Caco-2 (cell line): ENCODE results near the gene P3H2. TPM values are rescaled to one million over a fixed set of nuclear protein-coding genes. Genes with fewer than 3 reads are reported as not detected.

Experiments
- BruUV-seq: library from RNA; stranded (reverse); fragments of 400-500 nt; replicated peaks from 2 replicates; lab custom pipeline; 2021; lab: Mats Ljungman, UMichigan
- CTCF ChIA-PET: fragments of 300-600 bp; sonication (Branson Sonifier 250); formaldehyde crosslinking; loops from one replicate; lab custom pipeline; 2022; ENCODE audit warnings: antibody characterized with exemption; lab: Charles Lee
- POLR2A ChIA-PET: fragments of 300-600 bp; sonication (Branson Sonifier 250); formaldehyde crosslinking; loops from one replicate; lab custom pipeline; 2022; ENCODE audit warnings: antibody characterized with exemption; lab: Charles Lee
- DNase-seq, 2 experiments: peaks; one replicate each; pipeline versions ENCODE4 v3.0.0 to v3.0.0-alpha.2; 2020 to 2022
- H3K27me3 ChIP-seq: replicated peaks from 2 replicates; pipeline ENCODE4 v1.6.0; 2011; ENCODE audit warnings: low read length; ENCODE audit not compliant: control insufficient read depth, insufficient read depth
- H3K36me3 ChIP-seq: 2 replicates; pipeline ENCODE4 v1.5.1; 2011; ENCODE audit warnings: low read length; ENCODE audit not compliant: control insufficient read depth, insufficient read depth
- H3K4me1 ChIP-seq: fragments of 250-450 bp; sonication (Bioruptor Pico); 2 replicates; pipeline ENCODE4 v1.5.1; 2020; ENCODE audit warnings: mild to moderate bottlenecking
- H3K4me3 ChIP-seq: 2 replicates; pipeline ENCODE4 v1.5.1; 2011; ENCODE audit warnings: low read depth, mild to moderate bottlenecking, control low read depth, low read length
- H3K9me3 ChIP-seq: fragments of 250-450 bp; sonication (Bioruptor Pico); 2 replicates; pipeline ENCODE4 v1.5.1; 2020; ENCODE audit warnings: mild to moderate bottlenecking, moderate library complexity
- H3K27ac Mint-ChIP-seq: one replicate; pipeline ENCODE4 v1.8.0; 2022; ENCODE audit warnings: mixed read lengths; ENCODE audit not compliant: unreplicated experiment
- H3K27me3 Mint-ChIP-seq: one replicate; pipeline ENCODE4 v1.8.0; 2022; ENCODE audit warnings: mixed read lengths; ENCODE audit not compliant: insufficient read depth, unreplicated experiment
- H3K36me3 Mint-ChIP-seq: one replicate; pipeline ENCODE4 v1.8.0; 2022; ENCODE audit warnings: mild to moderate bottlenecking, mixed read lengths; ENCODE audit not compliant: insufficient read depth, unreplicated experiment
- H3K4me1 Mint-ChIP-seq: one replicate; pipeline ENCODE4 v1.8.0; 2022; ENCODE audit warnings: low read depth, mixed read lengths; ENCODE audit not compliant: unreplicated experiment
- H3K4me3 Mint-ChIP-seq: one replicate; pipeline ENCODE4 v1.8.0; 2022; ENCODE audit warnings: mild to moderate bottlenecking, moderate library complexity, mixed read lengths; ENCODE audit not compliant: unreplicated experiment
- H3K9me3 Mint-ChIP-seq: one replicate; pipeline ENCODE4 v1.8.0; 2022; ENCODE audit warnings: mixed read lengths; ENCODE audit not compliant: unreplicated experiment
- CTCF ChIP-seq, 2 experiments: fragments of 200-600 bp in 1 of 2; IDR thresholded peaks; 1 replicate in 1 of 2; 2 replicates in 1 of 2; pipeline versions ENCODE4 v1.5.1 to v1.8.0; 2011 to 2022; ENCODE audit warnings: antibody characterized with exemption in 1 of 2, control low read depth in 1 of 2, inconsistent platforms in 1 of 2, low read depth in 1 of 2, low read length in 1 of 2, mild to moderate bottlenecking in 1 of 2, moderate library complexity in 1 of 2; ENCODE audit not compliant: insufficient read depth in 1 of 2, severe bottlenecking in 1 of 2, unreplicated experiment in 1 of 2
- intact Hi-C: fragments of 100-400 bp; cut with micrococcal nuclease; formaldehyde crosslinking; loops from one replicate; pipeline ENCODE4 v1.10.0; 2022; ENCODE audit not compliant: unreplicated experiment
- total RNA-seq: library from RNA; stranded (reverse); gene quantifications from 2 replicates; pipeline ENCODE4 v1.2.3, GENCODE V29; 2022

The P3H2 gene
- total RNA-seq, 1 experiment from 2014 or later = 55.8 TPM

GRCh38 chr3:189953551-189953950, 167.1 kb downstream of the P3H2 start:
- Histone ChIP-seq H3K4me1 (no peaks in the 10 kb centered on the region), H3K27me3 (no peaks in the 10 kb centered on the region), H3K4me3 (no peak overlapping the region), H3K9me3 (no peaks in the 10 kb centered on the region), H3K36me3 (no peaks in the 10 kb centered on the region)
- intact Hi-C loops = no loop called here
- Mint-ChIP-seq H3K36me3 (peaks cover 5% of the 10 kb centered on the region), H3K9me3 (no peaks in the 10 kb centered on the region), H3K4me1 (no peaks in the 10 kb centered on the region), H3K27me3 (no peaks in the 10 kb centered on the region), H3K27ac (no peak overlapping the region), H3K4me3 (no peak overlapping the region)
- CTCF ChIA-PET = interaction anchor here (0.6 to 0.7 kb wide), 3 partner anchors 13 to 471 kb away, joined by 4 to 5 read pairs (median 5); no protein-coding TSS in a partner anchor
- no peak for DNase-seq
- POLR2A ChIA-PET = no interaction called here
- TF ChIP-seq CTCF (IDR thresholded peaks at IDR 0.05; ENCODE audit: insufficient read depth in 1 of 2, low read depth in 1 of 2, low read length in 1 of 2, severe bottlenecking in 1 of 2, unreplicated experiment in 1 of 2) = no peak
- BruUV-seq = no TSS peak

- no peak for TF ChIP-seq CTCF (IDR thresholded peaks at IDR 0.05; ENCODE audit: insufficient read depth in 1 of 2, low read depth in 1 of 2, low read length in 1 of 2, severe bottlenecking in 1 of 2, unreplicated experiment in 1 of 2)
- no peaks in the 10 kb centered on the region for H3K27me3 ChIP-seq
- no peak overlapping the region for H3K27ac Mint-ChIP-seq
- H3K27me3 Mint-ChIP-seq = no peaks in the 10 kb centered on the region
- no peaks in the 10 kb centered on the region for H3K9me3 Mint-ChIP-seq
- no peak overlapping the region for H3K4me3 Mint-ChIP-seq
- intact Hi-C loops = no loop called here
- H3K9me3 ChIP-seq = no peaks in the 10 kb centered on the region
- ChIA-PET POLR2A (no interaction called here), CTCF (interaction anchor here (0.6 kb wide), 1 partner anchor 670 kb away, joined by 4 read pairs; no protein-coding TSS in a partner anchor)
- H3K4me1 ChIP-seq = no peaks in the 10 kb centered on the region
- DNase-seq = no peak
- peaks cover 7% of the 10 kb centered on the region for H3K4me1 Mint-ChIP-seq
- BruUV-seq = no TSS peak
- no peaks in the 10 kb centered on the region for H3K36me3 Mint-ChIP-seq
- H3K4me3 ChIP-seq = no peak overlapping the region
- H3K36me3 ChIP-seq = no peaks in the 10 kb centered on the region
These were observed 168.4 kb downstream of the P3H2 start for GRCh38 chr3:189952272-189952671.

GRCh38 chr3:189950258-189950657, 170.4 kb downstream of the P3H2 start:
- H3K36me3 Mint-ChIP-seq = no peaks in the 10 kb centered on the region
- peaks cover 7% of the 10 kb centered on the region for H3K4me1 Mint-ChIP-seq
- no TSS peak for BruUV-seq
- intact Hi-C loops = no loop called here
- no peaks in the 10 kb centered on the region for H3K4me1 ChIP-seq
- ChIA-PET CTCF (interaction anchor here (1.2 to 1.8 kb wide), 2 partner anchors 11 to 678 kb away, joined by 5 to 6 read pairs; no protein-coding TSS in a partner anchor), POLR2A (no interaction called here)
- no peaks in the 10 kb centered on the region for H3K36me3 ChIP-seq
- H3K27ac Mint-ChIP-seq = no peak overlapping the region
- no peaks in the 10 kb centered on the region for H3K9me3 Mint-ChIP-seq
- no peaks in the 10 kb centered on the region for H3K9me3 ChIP-seq
- TF ChIP-seq CTCF (IDR thresholded peaks at IDR 0.05; ENCODE audit: insufficient read depth in 1 of 2, low read depth in 1 of 2, low read length in 1 of 2, severe bottlenecking in 1 of 2, unreplicated experiment in 1 of 2) = no peak
- H3K4me3 Mint-ChIP-seq = no peak overlapping the region
- no peaks in the 10 kb centered on the region for H3K27me3 ChIP-seq
- no peak overlapping the region for H3K4me3 ChIP-seq
- DNase-seq = no peak
- H3K27me3 Mint-ChIP-seq = no peaks in the 10 kb centered on the region
